Astrocyte (in vitro differentiated cells and primary cell): ENCODE measurements around the gene MAP2K7. TPM values are rescaled to one million over a fixed set of nuclear protein-coding genes. Genes with fewer than 3 reads are reported as not detected.

ENCODE experiments used
- DNase-seq: peaks from one replicate; pipeline ENCODE4 v3.0.0-alpha.2; 2010; ENCODE audit warnings: low read depth
- FAIRE-seq: peaks from 2 replicates; lab custom pipeline; 2011; peaks lifted over from hg19 to GRCh38; lab: Jason Lieb, UNC
- H2AFZ ChIP-seq: 2 replicates; pipeline ENCODE4 v1.6.0; 2012; ENCODE audit warnings: low read depth, low read length, inconsistent platforms
- H3K27ac ChIP-seq: 2 replicates; pipeline ENCODE4 v1.5.1; 2011; ENCODE audit warnings: low read depth, low read length, inconsistent platforms
- H3K27me3 ChIP-seq: 2 replicates; pipeline ENCODE4 v1.6.0; 2011; ENCODE audit warnings: low read length, inconsistent platforms; ENCODE audit not compliant: insufficient read depth
- H3K36me3 ChIP-seq: 2 replicates; pipeline ENCODE4 v1.5.1; 2011; ENCODE audit warnings: low read length, inconsistent platforms; ENCODE audit not compliant: insufficient read depth
- H3K4me1 ChIP-seq: 2 replicates; pipeline ENCODE4 v1.5.1; 2011; ENCODE audit warnings: low read length, inconsistent platforms; ENCODE audit not compliant: insufficient read depth
- H3K4me2 ChIP-seq: 2 replicates; pipeline ENCODE4 v1.6.0; 2012; ENCODE audit warnings: low read length, inconsistent platforms
- H3K4me3 ChIP-seq: 2 replicates; pipeline ENCODE4 v1.5.1; 2011; ENCODE audit warnings: low read depth, mild to moderate bottlenecking, low read length, inconsistent platforms; ENCODE audit not compliant: insufficient read depth
- H3K79me2 ChIP-seq: 2 replicates; pipeline ENCODE4 v1.6.0; 2012; ENCODE audit warnings: mild to moderate bottlenecking, low read length, inconsistent platforms; ENCODE audit not compliant: insufficient read depth
- H3K9ac ChIP-seq: 2 replicates; pipeline ENCODE4 v1.6.0; 2012; ENCODE audit warnings: mild to moderate bottlenecking, low read length, inconsistent platforms
- H3K9me3 ChIP-seq: 2 replicates; pipeline ENCODE4 v1.5.1; 2012; ENCODE audit warnings: low read depth, mild to moderate bottlenecking, low read length, inconsistent platforms; ENCODE audit not compliant: insufficient read depth
- H4K20me1 ChIP-seq: 2 replicates; pipeline ENCODE4 v1.6.0; 2012; ENCODE audit warnings: low read length, inconsistent platforms; ENCODE audit not compliant: insufficient read depth
- H3K27ac Mint-ChIP-seq: one replicate; pipeline ENCODE4 v1.8.0; 2021; ENCODE audit warnings: mild to moderate bottlenecking, mixed read lengths; ENCODE audit not compliant: unreplicated experiment
- H3K27me3 Mint-ChIP-seq: one replicate; pipeline ENCODE4 v1.8.0; 2021; ENCODE audit warnings: low read depth, mixed read lengths; ENCODE audit not compliant: unreplicated experiment
- H3K36me3 Mint-ChIP-seq: one replicate; pipeline ENCODE4 v1.8.0; 2021; ENCODE audit warnings: low read depth, mixed read lengths; ENCODE audit not compliant: unreplicated experiment
- H3K4me1 Mint-ChIP-seq: one replicate; pipeline ENCODE4 v1.8.0; 2021; ENCODE audit warnings: low read depth, mixed read lengths; ENCODE audit not compliant: unreplicated experiment
- H3K4me3 Mint-ChIP-seq: one replicate; pipeline ENCODE4 v1.8.0; 2021; ENCODE audit warnings: mild to moderate bottlenecking, moderate library complexity, mixed read lengths; ENCODE audit not compliant: unreplicated experiment
- H3K9me3 Mint-ChIP-seq: one replicate; pipeline ENCODE4 v1.8.0; 2021; ENCODE audit warnings: mild to moderate bottlenecking, mixed read lengths; ENCODE audit not compliant: unreplicated experiment
- EZH2 ChIP-seq: IDR thresholded peaks from 2 replicates; pipeline ENCODE4 v1.6.1; 2012; ENCODE audit warnings: mild to moderate bottlenecking, low read length, inconsistent platforms; ENCODE audit not compliant: insufficient read depth
- total RNA-seq: library from RNA; stranded (reverse); gene quantifications from 2 replicates; pipeline ENCODE4 v1.2.1, GENCODE V29; 2021
- TF ChIP-seq, protein P1 (sequence below): IDR thresholded peaks from 2 replicates; pipeline ENCODE4 v1.5.1; 2011; ENCODE audit warnings: low read depth, mild to moderate bottlenecking, inconsistent platforms, low read length, moderate library complexity; ENCODE audit not compliant: insufficient read depth

The MAP2K7 gene
- total RNA-seq, 1 donor from 2014 or later, result 22.9 TPM

DNA sequence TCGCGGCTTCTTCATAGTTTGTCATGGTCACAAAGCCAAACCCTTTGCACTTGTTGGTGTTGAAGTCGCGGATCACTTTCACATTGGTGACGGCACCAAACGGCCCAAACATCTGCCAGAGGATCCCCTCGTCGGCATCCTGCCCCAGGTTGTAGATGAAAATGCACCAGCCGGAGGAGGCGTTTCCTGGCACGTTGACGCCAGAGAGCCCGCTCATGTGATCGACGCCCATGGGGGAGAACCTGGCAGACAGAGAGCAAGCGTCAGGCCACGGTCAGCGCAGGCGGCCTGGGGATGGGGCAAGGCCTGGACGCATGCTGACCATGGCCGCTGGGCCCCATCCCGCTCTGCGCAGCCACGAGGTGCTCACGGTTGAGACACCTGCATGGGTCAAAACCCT lies 59.9 kb downstream of the MAP2K7 start:
- DNase-seq (no peak), FAIRE-seq (no peak)
- Histone ChIP-seq H3K4me3 (no peak overlapping the region), H4K20me1 (peaks cover 19% of the 10 kb centered on the region), H3K9ac (no peak overlapping the region), H3K4me1 (no peaks in the 10 kb centered on the region), H3K9me3 (no peaks in the 10 kb centered on the region), H2AFZ (no peak overlapping the region), H3K4me2 (no peak overlapping the region), H3K27me3 (no peaks in the 10 kb centered on the region), H3K79me2 (no peaks in the 10 kb centered on the region), H3K27ac (no peak overlapping the region), H3K36me3 (peaks cover 23% of the 10 kb centered on the region)
- Mint-ChIP-seq H3K9me3 (no peaks in the 10 kb centered on the region), H3K4me3 (no peak overlapping the region), H3K4me1 (peaks cover 2% of the 10 kb centered on the region), H3K27ac (no peak overlapping the region), H3K36me3 (peaks cover 13% of the 10 kb centered on the region), H3K27me3 (no peaks in the 10 kb centered on the region)
- TF ChIP-seq, protein P1, sequence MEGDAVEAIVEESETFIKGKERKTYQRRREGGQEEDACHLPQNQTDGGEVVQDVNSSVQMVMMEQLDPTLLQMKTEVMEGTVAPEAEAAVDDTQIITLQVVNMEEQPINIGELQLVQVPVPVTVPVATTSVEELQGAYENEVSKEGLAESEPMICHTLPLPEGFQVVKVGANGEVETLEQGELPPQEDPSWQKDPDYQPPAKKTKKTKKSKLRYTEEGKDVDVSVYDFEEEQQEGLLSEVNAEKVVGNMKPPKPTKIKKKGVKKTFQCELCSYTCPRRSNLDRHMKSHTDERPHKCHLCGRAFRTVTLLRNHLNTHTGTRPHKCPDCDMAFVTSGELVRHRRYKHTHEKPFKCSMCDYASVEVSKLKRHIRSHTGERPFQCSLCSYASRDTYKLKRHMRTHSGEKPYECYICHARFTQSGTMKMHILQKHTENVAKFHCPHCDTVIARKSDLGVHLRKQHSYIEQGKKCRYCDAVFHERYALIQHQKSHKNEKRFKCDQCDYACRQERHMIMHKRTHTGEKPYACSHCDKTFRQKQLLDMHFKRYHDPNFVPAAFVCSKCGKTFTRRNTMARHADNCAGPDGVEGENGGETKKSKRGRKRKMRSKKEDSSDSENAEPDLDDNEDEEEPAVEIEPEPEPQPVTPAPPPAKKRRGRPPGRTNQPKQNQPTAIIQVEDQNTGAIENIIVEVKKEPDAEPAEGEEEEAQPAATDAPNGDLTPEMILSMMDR, result no peak
- TF ChIP-seq EZH2, result no peak

Other genes starting within 250 kb of the MAP2K7 start
- not detected in 2 replicates for gene RETN, start 234.8 kb upstream of the MAP2K7 start, total RNA-seq
- gene MCEMP1, start 226.8 kb upstream of the MAP2K7 start, total RNA-seq, result not detected in 2 replicates
- 110 and 121 TPM in 2 replicates for gene TRAPPC5, start 223.0 kb upstream of the MAP2K7 start, total RNA-seq
- not detected in 2 replicates for gene FCER2, start 201.7 kb upstream of the MAP2K7 start, total RNA-seq
- gene CLEC4G, start 171.8 kb upstream of the MAP2K7 start, total RNA-seq, result not detected in 2 replicates
- not detected in 2 replicates for gene CD209, start 156.3 kb upstream of the MAP2K7 start, total RNA-seq
- not detected in 2 replicates for gene CLEC4M, start 140.6 kb upstream of the MAP2K7 start, total RNA-seq
- gene EVI5L, start 73.7 kb upstream of the MAP2K7 start, total RNA-seq, result 22.1 and 25.7 TPM in 2 replicates
- gene PRR36, start 29.5 kb upstream of the MAP2K7 start, total RNA-seq, result 0.55 and 1.3 TPM in 2 replicates
- gene LRRC8E, start 15.4 kb upstream of the MAP2K7 start, total RNA-seq, result 6.5 and 6.6 TPM in 2 replicates
- gene TGFBR3L, start 11.0 kb downstream of the MAP2K7 start, total RNA-seq, result 2.8 and 4.6 TPM in 2 replicates
- gene SNAPC2, start 16.5 kb downstream of the MAP2K7 start, total RNA-seq, result 14.7 and 15.2 TPM in 2 replicates
- 49.5 and 55.9 TPM in 2 replicates for gene CTXN1, start 22.3 kb downstream of the MAP2K7 start, total RNA-seq
- gene TIMM44, start 39.8 kb downstream of the MAP2K7 start, total RNA-seq, result 60.5 and 71.1 TPM in 2 replicates
- gene ELAVL1, start 101.8 kb downstream of the MAP2K7 start, total RNA-seq, result 107 TPM in 2 replicates
- not detected in 2 replicates for gene CCL25, start 148.9 kb downstream of the MAP2K7 start, total RNA-seq
- 0.53 and 1.00 TPM in 2 replicates for gene FBN3, start 245.7 kb downstream of the MAP2K7 start, total RNA-seq